ENCODE measurements around the gene IPP.
"Not testable (repeated sequence)": the region's sequence is repeated elsewhere in the genome, so short reads cannot be mapped to it uniquely, and the experiment has no call there.

The IPP gene

DNA sequence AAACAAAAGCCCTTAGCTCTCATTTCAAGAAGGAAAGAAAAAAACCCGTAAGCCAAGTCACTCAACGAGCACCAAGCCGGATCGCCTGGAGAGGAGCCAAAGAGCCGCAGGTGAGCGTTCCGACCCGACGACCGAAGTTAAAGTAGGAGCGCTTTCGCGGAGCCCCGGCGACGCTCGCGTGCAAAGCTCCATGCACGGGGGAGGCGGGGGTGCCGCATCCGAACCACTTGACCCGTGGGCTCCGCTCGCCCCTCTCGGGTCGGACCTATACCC is 64.5 kb downstream of the IPP start:
- Histone ChIP-seq H3K36me3 (ENCODE audit: control insufficient read depth in 5 of 5, insufficient read depth in 5 of 5, low read length in 5 of 5) (peaks cover 0 to 2% (median 0%) of the 10 kb centered on the region in 5 donors), H3K4me1 (ENCODE audit: control insufficient read depth in 5 of 5, insufficient read depth in 5 of 5, low read length in 5 of 5) (peaks cover 5 to 53% (median 47%) of the 10 kb centered on the region in 5 donors)

DNA sequence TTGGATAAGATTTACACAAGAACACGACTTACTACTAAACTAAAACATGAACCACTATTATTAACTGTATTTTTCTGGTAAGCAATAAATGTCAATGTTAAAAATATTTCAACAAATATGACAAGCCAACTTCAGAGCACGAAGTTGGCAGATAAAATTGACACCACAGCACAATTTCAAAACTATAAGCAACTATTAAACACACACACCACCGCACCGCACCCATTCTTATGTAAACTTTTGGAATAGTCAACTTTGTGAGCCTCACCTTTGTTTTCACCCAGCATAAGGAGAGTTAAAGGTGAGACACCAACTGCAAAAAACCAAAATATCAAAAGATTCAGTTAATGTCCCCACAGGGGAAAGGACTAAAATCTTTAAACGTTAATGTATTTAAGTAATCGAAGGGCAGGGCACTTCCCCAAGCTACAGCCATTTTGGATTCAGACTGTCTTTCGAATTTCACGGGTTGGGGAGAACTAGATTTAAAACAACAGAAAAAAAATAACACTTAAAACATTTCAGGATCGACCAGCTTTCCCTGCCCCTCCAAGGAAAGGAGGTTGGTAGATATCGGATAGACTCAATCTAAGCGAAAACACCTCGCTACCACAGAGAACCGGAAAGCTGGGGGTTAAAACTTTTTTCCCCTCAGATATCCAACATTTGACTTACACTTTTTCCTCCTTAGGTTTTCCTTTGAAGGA is 65.0 kb downstream of the IPP start:
- H3K4me1 ChIP-seq (ENCODE audit: control insufficient read depth in 5 of 5, insufficient read depth in 5 of 5, low read length in 5 of 5) = peaks cover 5 to 58% (median 48%) of the 10 kb centered on the region in 5 donors
- H3K9ac ChIP-seq (ENCODE audit: low read length in 5 of 5) = peak overlapping the region; percentile 90 to 99 (median 99)
- H3K36me3 ChIP-seq (ENCODE audit: control insufficient read depth in 5 of 5, insufficient read depth in 5 of 5, low read length in 5 of 5) = no peaks in the 10 kb centered on the region
- H3K4me3 ChIP-seq (ENCODE audit: low read depth in 1 of 5, low read length in 5 of 5) = peak overlapping the region; percentile 81 to 100 (median 99)
- no peaks in the 10 kb centered on the region for H3K9me3 ChIP-seq (ENCODE audit: control insufficient read depth in 5 of 5, low read length in 5 of 5)
- H3K27ac ChIP-seq (ENCODE audit: low read depth, low read length) = peak overlapping the region; percentile 97
- no peaks in the 10 kb centered on the region for H3K27me3 ChIP-seq (ENCODE audit: control insufficient read depth in 5 of 5, insufficient read depth in 4 of 5, low read length in 5 of 5)

More for the DNA sequence above, 64.5 kb downstream of the IPP start:
- Histone ChIP-seq H3K27ac (ENCODE audit: low read depth, low read length) (peak overlapping the region; percentile 97), H3K9ac (ENCODE audit: low read length in 5 of 5) (peak overlapping the region; percentile 90 to 99 (median 99)), H3K27me3 (ENCODE audit: control insufficient read depth in 5 of 5, insufficient read depth in 4 of 5, low read length in 5 of 5) (no peaks in the 10 kb centered on the region), H3K9me3 (ENCODE audit: control insufficient read depth in 5 of 5, low read length in 5 of 5) (no peaks in the 10 kb centered on the region), H3K4me3 (ENCODE audit: low read depth in 1 of 5, low read length in 5 of 5) (peak overlapping the region; percentile 81 to 100 (median 99))

DNA sequence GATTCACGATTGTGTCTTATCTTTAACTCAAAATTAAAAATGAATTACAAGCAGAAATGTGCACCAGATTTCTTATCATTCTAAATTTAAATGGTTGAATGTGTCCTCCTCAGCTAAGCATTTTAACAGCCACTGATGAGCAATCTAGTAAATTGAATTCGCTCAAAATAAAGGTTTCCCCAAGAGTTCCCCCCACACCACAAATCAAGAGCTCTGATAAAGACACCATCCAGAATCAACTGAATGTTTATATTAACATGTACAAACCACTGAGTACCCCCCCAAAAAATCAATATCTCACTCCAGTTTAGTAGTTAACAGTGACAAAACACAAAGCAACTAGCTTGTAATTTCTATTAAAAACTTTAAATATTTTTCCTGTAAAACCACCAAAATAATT is 66.1 kb downstream of the IPP start:
- peak overlapping the region in 2 of 5 donors; percentile 97 to 99 for H3K4me3 ChIP-seq (ENCODE audit: low read depth in 1 of 5, low read length in 5 of 5)
- H3K27ac ChIP-seq (ENCODE audit: low read depth, low read length) = no peak overlapping the region
- no peaks in the 10 kb centered on the region for H3K9me3 ChIP-seq (ENCODE audit: control insufficient read depth in 5 of 5, low read length in 5 of 5)
- H3K4me1 ChIP-seq (ENCODE audit: control insufficient read depth in 5 of 5, insufficient read depth in 5 of 5, low read length in 5 of 5) = peaks cover 5 to 67% (median 56%) of the 10 kb centered on the region in 5 donors
- peak overlapping the region in 4 of 5 donors; percentile 96 to 99 (median 99) for H3K9ac ChIP-seq (ENCODE audit: low read length in 5 of 5)
- H3K36me3 ChIP-seq (ENCODE audit: control insufficient read depth in 5 of 5, insufficient read depth in 5 of 5, low read length in 5 of 5) = no peaks in the 10 kb centered on the region
- no peaks in the 10 kb centered on the region for H3K27me3 ChIP-seq (ENCODE audit: control insufficient read depth in 5 of 5, insufficient read depth in 4 of 5, low read length in 5 of 5)

DNA sequence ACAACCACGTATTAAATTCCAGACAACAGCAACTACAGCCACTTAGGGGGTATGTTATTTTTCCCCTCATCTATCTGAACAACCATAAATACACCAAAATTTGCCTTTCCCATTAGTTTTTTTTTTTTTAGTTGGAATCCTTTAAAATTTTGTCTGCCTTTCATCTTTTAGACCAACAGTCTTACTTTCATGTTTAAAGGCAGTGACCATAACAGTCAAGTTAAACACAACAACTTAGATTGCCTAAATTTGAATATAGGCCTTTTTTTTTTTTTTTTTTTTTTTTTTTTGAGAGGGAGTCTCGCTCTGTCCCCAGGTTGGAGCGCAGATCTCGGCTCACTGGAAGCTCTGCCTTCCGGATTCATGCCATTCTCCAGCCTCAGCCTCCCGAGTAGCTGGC is 67.5 kb downstream of the IPP start:
- Histone ChIP-seq H3K4me1 (ENCODE audit: control insufficient read depth in 5 of 5, insufficient read depth in 5 of 5, low read length in 5 of 5) (peaks cover 7 to 66% (median 56%) of the 10 kb centered on the region in 5 donors), H3K9me3 (ENCODE audit: control insufficient read depth in 5 of 5, low read length in 5 of 5) (no peaks in the 10 kb centered on the region), H3K27ac (ENCODE audit: low read depth, low read length) (no peak overlapping the region), H3K9ac (ENCODE audit: low read length in 5 of 5) (peak overlapping the region in 1 of 5 donors; percentile 40), H3K36me3 (ENCODE audit: control insufficient read depth in 5 of 5, insufficient read depth in 5 of 5, low read length in 5 of 5) (no peaks in the 10 kb centered on the region), H3K27me3 (ENCODE audit: control insufficient read depth in 5 of 5, insufficient read depth in 4 of 5, low read length in 5 of 5) (no peaks in the 10 kb centered on the region), H3K4me3 (ENCODE audit: low read depth in 1 of 5, low read length in 5 of 5) (no peak overlapping the region)

DNA sequence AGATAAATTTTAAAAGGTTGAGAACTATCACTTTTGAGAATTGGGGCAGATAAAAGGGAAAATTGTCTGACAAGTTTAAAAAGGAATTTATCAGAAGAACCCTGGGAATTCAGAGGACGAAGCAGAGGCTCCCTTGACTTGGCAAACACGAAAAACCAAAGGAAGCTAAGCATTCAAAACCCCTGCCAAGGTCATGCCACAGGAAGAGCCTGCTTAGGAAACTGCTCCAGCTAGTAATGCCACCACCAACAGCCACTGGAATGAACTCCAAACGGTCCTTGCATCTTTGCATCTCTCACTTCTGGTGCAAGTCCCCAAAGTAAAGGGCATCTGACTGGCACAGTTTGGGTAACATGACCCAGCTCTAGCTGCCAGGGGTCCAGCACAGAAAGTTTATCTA is 71.3 kb downstream of the IPP start:
- H3K36me3 ChIP-seq (ENCODE audit: control insufficient read depth in 5 of 5, insufficient read depth in 5 of 5, low read length in 5 of 5) = peaks cover 0 to 5% (median 4%) of the 10 kb centered on the region in 5 donors
- peak overlapping the region in 2 of 5 donors; percentile 24 to 35 for H3K9ac ChIP-seq (ENCODE audit: low read length in 5 of 5)
- no peaks in the 10 kb centered on the region for H3K27me3 ChIP-seq (ENCODE audit: control insufficient read depth in 5 of 5, insufficient read depth in 4 of 5, low read length in 5 of 5)
- H3K4me3 ChIP-seq (ENCODE audit: low read depth in 1 of 5, low read length in 5 of 5) = no peak overlapping the region
- no peaks in the 10 kb centered on the region for H3K9me3 ChIP-seq (ENCODE audit: control insufficient read depth in 5 of 5, low read length in 5 of 5)
- H3K27ac ChIP-seq (ENCODE audit: low read depth, low read length) = peak overlapping the region; percentile 63
- H3K4me1 ChIP-seq (ENCODE audit: control insufficient read depth in 5 of 5, insufficient read depth in 5 of 5, low read length in 5 of 5) = peaks cover 6 to 64% (median 41%) of the 10 kb centered on the region in 5 donors

DNA sequence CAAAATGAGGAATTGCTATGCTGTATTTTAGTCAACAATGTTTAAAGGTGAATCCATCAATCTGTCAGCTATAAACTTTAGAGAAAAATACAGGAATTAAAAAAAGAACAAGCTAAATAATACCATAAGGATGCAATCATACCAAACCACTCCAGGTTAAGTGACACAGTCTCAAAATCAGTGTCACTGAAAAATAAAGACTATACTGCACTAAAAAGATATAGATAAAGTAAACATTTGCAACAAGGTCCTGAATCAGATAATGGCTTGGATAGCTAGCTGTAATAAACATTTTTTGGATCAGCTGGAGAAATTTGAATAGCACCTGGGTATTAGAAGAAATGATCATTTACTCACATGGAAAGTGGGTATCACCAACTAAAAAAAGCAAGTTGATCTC is 72.0 kb downstream of the IPP start:
- Histone ChIP-seq H3K36me3 (ENCODE audit: control insufficient read depth in 5 of 5, insufficient read depth in 5 of 5, low read length in 5 of 5) (peaks cover 0 to 5% (median 4%) of the 10 kb centered on the region in 5 donors), H3K27ac (ENCODE audit: low read depth, low read length) (peak overlapping the region; percentile 63), H3K4me3 (ENCODE audit: low read depth in 1 of 5, low read length in 5 of 5) (no peak overlapping the region), H3K27me3 (ENCODE audit: control insufficient read depth in 5 of 5, insufficient read depth in 4 of 5, low read length in 5 of 5) (no peaks in the 10 kb centered on the region), H3K9me3 (ENCODE audit: control insufficient read depth in 5 of 5, low read length in 5 of 5) (no peaks in the 10 kb centered on the region), H3K9ac (ENCODE audit: low read length in 5 of 5) (peak overlapping the region in 1 of 5 donors; percentile 35), H3K4me1 (ENCODE audit: control insufficient read depth in 5 of 5, insufficient read depth in 5 of 5, low read length in 5 of 5) (peaks cover 6 to 60% (median 41%) of the 10 kb centered on the region in 5 donors)

DNA sequence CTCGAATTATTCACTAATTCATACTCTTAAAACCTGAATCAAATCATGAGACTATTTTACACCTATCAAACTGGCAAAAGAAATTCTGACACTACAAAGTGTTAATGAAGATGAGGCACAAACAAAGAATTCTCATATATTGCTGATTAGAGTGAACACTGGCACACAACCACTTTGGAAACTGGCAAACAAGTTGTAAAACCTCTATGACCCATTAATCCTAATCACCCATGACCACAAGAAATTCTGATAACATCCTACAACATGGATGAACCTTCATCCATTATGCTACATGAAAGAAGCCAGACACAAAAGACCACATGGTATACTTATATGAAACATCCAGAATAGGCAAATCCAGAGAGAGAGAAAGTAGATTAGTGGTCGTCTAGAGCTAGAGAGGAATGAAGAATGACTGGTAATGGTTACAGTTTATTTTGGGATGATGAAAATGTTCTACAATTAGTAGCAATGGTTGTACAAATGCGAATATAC is 72.7 kb downstream of the IPP start:
- H3K27ac ChIP-seq (ENCODE audit: low read depth, low read length) = peak overlapping the region; percentile 33
- H3K9ac ChIP-seq (ENCODE audit: low read length in 5 of 5) = no peak overlapping the region
- no peak overlapping the region for H3K4me3 ChIP-seq (ENCODE audit: low read depth in 1 of 5, low read length in 5 of 5)
- H3K36me3 ChIP-seq (ENCODE audit: control insufficient read depth in 5 of 5, insufficient read depth in 5 of 5, low read length in 5 of 5) = peaks cover 0 to 7% (median 4%) of the 10 kb centered on the region in 5 donors
- H3K4me1 ChIP-seq (ENCODE audit: control insufficient read depth in 5 of 5, insufficient read depth in 5 of 5, low read length in 5 of 5) = peaks cover 6 to 58% (median 44%) of the 10 kb centered on the region in 5 donors
- H3K27me3 ChIP-seq (ENCODE audit: control insufficient read depth in 5 of 5, insufficient read depth in 4 of 5, low read length in 5 of 5) = no peaks in the 10 kb centered on the region
- H3K9me3 ChIP-seq (ENCODE audit: control insufficient read depth in 5 of 5, low read length in 5 of 5) = no peaks in the 10 kb centered on the region

DNA sequence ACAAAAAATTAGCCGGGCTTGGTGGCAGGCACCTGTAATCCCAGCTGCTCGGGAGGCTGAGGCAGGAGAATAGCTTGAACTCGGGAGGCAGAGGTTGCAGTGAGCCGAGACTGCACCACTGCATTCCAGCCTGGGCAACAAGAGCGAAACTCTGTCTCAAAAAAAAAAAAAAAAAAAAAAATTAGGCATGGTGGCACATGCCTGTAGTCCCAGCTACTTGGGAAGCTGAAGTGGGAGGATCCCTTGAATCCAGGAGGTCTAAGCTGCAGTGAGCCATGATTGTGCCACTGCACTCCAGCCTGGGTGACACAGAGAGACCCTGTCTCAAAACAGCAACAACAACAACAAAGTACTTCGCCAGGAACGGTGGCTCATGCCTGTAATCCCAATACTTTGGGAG is 73.9 kb downstream of the IPP start:
- not testable (repeated sequence) for H3K9me3 ChIP-seq (ENCODE audit: control insufficient read depth in 5 of 5, low read length in 5 of 5); H3K9ac ChIP-seq (ENCODE audit: low read length in 5 of 5); H3K36me3 ChIP-seq (ENCODE audit: control insufficient read depth in 5 of 5, insufficient read depth in 5 of 5, low read length in 5 of 5); H3K4me3 ChIP-seq (ENCODE audit: low read depth in 1 of 5, low read length in 5 of 5); H3K27me3 ChIP-seq (ENCODE audit: control insufficient read depth in 5 of 5, insufficient read depth in 4 of 5, low read length in 5 of 5)
- Histone ChIP-seq H3K4me1 (ENCODE audit: control insufficient read depth in 5 of 5, insufficient read depth in 5 of 5, low read length in 5 of 5) (peaks cover 6 to 49% (median 37%) of the 10 kb centered on the region in 5 donors), H3K27ac (ENCODE audit: low read depth, low read length) (peak overlapping the region; percentile 33)

DNA sequence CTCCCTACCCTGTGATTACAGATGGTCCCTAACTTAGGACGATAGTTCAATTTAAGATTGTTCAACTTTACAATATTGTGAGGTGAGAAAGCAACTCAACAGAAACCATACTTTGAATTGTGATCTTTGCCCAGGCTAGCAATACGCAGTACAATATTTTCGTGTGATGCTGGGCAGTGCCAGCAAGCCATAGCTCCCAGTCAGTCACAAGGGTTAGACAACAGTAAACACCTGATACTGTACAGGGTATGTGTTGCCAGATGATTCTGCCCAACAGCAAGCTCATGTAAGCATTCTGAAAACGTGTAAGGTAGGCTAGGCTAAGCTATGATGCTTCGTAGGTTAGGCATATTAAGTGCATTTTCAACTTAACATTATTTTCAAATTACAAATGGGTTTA is 76.0 kb downstream of the IPP start:
- Histone ChIP-seq H3K9ac (ENCODE audit: low read length in 5 of 5) (no peak overlapping the region), H3K27me3 (ENCODE audit: control insufficient read depth in 5 of 5, insufficient read depth in 4 of 5, low read length in 5 of 5) (no peaks in the 10 kb centered on the region), H3K36me3 (ENCODE audit: control insufficient read depth in 5 of 5, insufficient read depth in 5 of 5, low read length in 5 of 5) (peaks cover 0 to 7% (median 4%) of the 10 kb centered on the region in 5 donors), H3K4me3 (ENCODE audit: low read depth in 1 of 5, low read length in 5 of 5) (no peak overlapping the region), H3K9me3 (ENCODE audit: control insufficient read depth in 5 of 5, low read length in 5 of 5) (no peaks in the 10 kb centered on the region), H3K4me1 (ENCODE audit: control insufficient read depth in 5 of 5, insufficient read depth in 5 of 5, low read length in 5 of 5) (peaks cover 6 to 44% (median 31%) of the 10 kb centered on the region in 5 donors), H3K27ac (ENCODE audit: low read depth, low read length) (no peak overlapping the region)

DNA sequence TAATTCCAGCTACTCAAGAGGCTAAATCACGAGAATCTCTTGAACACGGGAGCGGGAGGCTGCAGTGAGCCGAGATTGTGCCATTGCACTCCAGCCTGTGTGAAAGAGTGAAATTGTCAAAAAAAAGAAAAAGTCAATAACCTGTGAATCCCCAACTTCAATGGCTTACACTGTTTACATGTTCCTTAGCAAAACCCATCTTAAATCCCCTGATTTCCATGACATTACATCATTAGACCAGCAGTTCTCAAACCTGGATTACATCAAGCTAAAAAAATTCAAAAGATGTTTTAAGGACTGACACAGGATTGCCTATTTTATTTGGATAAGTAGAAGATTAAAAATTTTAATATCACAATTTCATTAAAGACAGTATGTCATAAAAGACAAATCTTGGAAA is 76.5 kb downstream of the IPP start:
- H3K36me3 ChIP-seq (ENCODE audit: control insufficient read depth in 5 of 5, insufficient read depth in 5 of 5, low read length in 5 of 5) = peaks cover 0 to 7% (median 4%) of the 10 kb centered on the region in 5 donors
- H3K9ac ChIP-seq (ENCODE audit: low read length in 5 of 5) = no peak overlapping the region
- H3K4me3 ChIP-seq (ENCODE audit: low read depth in 1 of 5, low read length in 5 of 5) = no peak overlapping the region
- H3K27ac ChIP-seq (ENCODE audit: low read depth, low read length) = no peak overlapping the region
- H3K9me3 ChIP-seq (ENCODE audit: control insufficient read depth in 5 of 5, low read length in 5 of 5) = no peaks in the 10 kb centered on the region
- peaks cover 4 to 44% (median 30%) of the 10 kb centered on the region in 5 donors for H3K4me1 ChIP-seq (ENCODE audit: control insufficient read depth in 5 of 5, insufficient read depth in 5 of 5, low read length in 5 of 5)
- no peaks in the 10 kb centered on the region for H3K27me3 ChIP-seq (ENCODE audit: control insufficient read depth in 5 of 5, insufficient read depth in 4 of 5, low read length in 5 of 5)
